ENCODE measurements around the gene ARHGDIA.

The ARHGDIA gene

GRCh38 chr17:81854974-81855774, 16.0 kb downstream of the ARHGDIA start:
- peaks cover 64% of the 10 kb centered on the region for H3K36me3 ChIP-seq (ENCODE audit: insufficient read depth, low read length)

GRCh38 chr17:81852237-81852636, 18.9 kb downstream of the ARHGDIA start:
- H3K36me3 ChIP-seq (ENCODE audit: insufficient read depth, low read length) = peaks cover 48% of the 10 kb centered on the region
- H3K9me3 ChIP-seq (ENCODE audit: control insufficient read depth, insufficient read depth, low read length) = no peaks in the 10 kb centered on the region
- H3K9ac ChIP-seq (ENCODE audit: low read depth, low read length) = no peak overlapping the region
- H3K4me1 ChIP-seq (ENCODE audit: insufficient read depth, low read length) = no peaks in the 10 kb centered on the region

More at GRCh38 chr17:81854974-81855774, 16.0 kb downstream of the ARHGDIA start:
- Histone ChIP-seq H3K4me1 (ENCODE audit: insufficient read depth, low read length) (0 out of 2 replicates have a peak, but pooled peaks cover 6% of the 10 kb centered on the region), H3K9me3 (ENCODE audit: control insufficient read depth, insufficient read depth, low read length) (no peaks in the 10 kb centered on the region), H3K9ac (ENCODE audit: low read depth, low read length) (no peak overlapping the region)

GRCh38 chr17:81851423-81851822, 19.7 kb downstream of the ARHGDIA start:
- Histone ChIP-seq H3K36me3 (ENCODE audit: insufficient read depth, low read length) (peaks cover 53% of the 10 kb centered on the region), H3K9me3 (ENCODE audit: control insufficient read depth, insufficient read depth, low read length) (no peaks in the 10 kb centered on the region), H3K9ac (ENCODE audit: low read depth, low read length) (no peak overlapping the region), H3K4me1 (ENCODE audit: insufficient read depth, low read length) (no peaks in the 10 kb centered on the region)

- Histone ChIP-seq H3K9ac (ENCODE audit: low read depth, low read length) (no peak overlapping the region), H3K36me3 (ENCODE audit: insufficient read depth, low read length) (peaks cover 59% of the 10 kb centered on the region), H3K4me1 (ENCODE audit: insufficient read depth, low read length) (no peaks in the 10 kb centered on the region), H3K9me3 (ENCODE audit: control insufficient read depth, insufficient read depth, low read length) (no peaks in the 10 kb centered on the region)
Measured at GRCh38 chr17:81849457-81849856, 21.7 kb downstream of the ARHGDIA start.

GRCh38 chr17:81846743-81847689, 24.1 kb downstream of the ARHGDIA start:
- no peaks in the 10 kb centered on the region for H3K9me3 ChIP-seq (ENCODE audit: control insufficient read depth, insufficient read depth, low read length)
- peaks cover 49% of the 10 kb centered on the region for H3K36me3 ChIP-seq (ENCODE audit: insufficient read depth, low read length)
- H3K4me1 ChIP-seq (ENCODE audit: insufficient read depth, low read length) = no peaks in the 10 kb centered on the region
- H3K9ac ChIP-seq (ENCODE audit: low read depth, low read length) = no peak overlapping the region

- H3K4me1 ChIP-seq (ENCODE audit: insufficient read depth, low read length) = no peaks in the 10 kb centered on the region
- H3K36me3 ChIP-seq (ENCODE audit: insufficient read depth, low read length) = peaks cover 43% of the 10 kb centered on the region
- H3K9me3 ChIP-seq (ENCODE audit: control insufficient read depth, insufficient read depth, low read length) = no peaks in the 10 kb centered on the region
- H3K9ac ChIP-seq (ENCODE audit: low read depth, low read length) = no peak overlapping the region
Measured at GRCh38 chr17:81845881-81846742, 25.0 kb downstream of the ARHGDIA start.

GRCh38 chr17:81845361-81845760, 25.8 kb downstream of the ARHGDIA start:
- Histone ChIP-seq H3K9me3 (ENCODE audit: control insufficient read depth, insufficient read depth, low read length) (no peaks in the 10 kb centered on the region), H3K36me3 (ENCODE audit: insufficient read depth, low read length) (peaks cover 39% of the 10 kb centered on the region), H3K9ac (ENCODE audit: low read depth, low read length) (no peak overlapping the region), H3K4me1 (ENCODE audit: insufficient read depth, low read length) (no peaks in the 10 kb centered on the region; the same call in 1 of the 2 replicates)

- Histone ChIP-seq H3K9ac (ENCODE audit: low read depth, low read length) (no peak overlapping the region), H3K9me3 (ENCODE audit: control insufficient read depth, insufficient read depth, low read length) (no peaks in the 10 kb centered on the region), H3K36me3 (ENCODE audit: insufficient read depth, low read length) (peaks cover 38% of the 10 kb centered on the region), H3K4me1 (ENCODE audit: insufficient read depth, low read length) (no peaks in the 10 kb centered on the region; the same call in 1 of the 2 replicates)
Measured at GRCh38 chr17:81844887-81845286, 26.2 kb downstream of the ARHGDIA start.

GRCh38 chr17:81844327-81844851, 26.7 kb downstream of the ARHGDIA start:
- Histone ChIP-seq H3K9me3 (ENCODE audit: control insufficient read depth, insufficient read depth, low read length) (no peaks in the 10 kb centered on the region), H3K36me3 (ENCODE audit: insufficient read depth, low read length) (peaks cover 38% of the 10 kb centered on the region), H3K4me1 (ENCODE audit: insufficient read depth, low read length) (no peaks in the 10 kb centered on the region; the same call in 1 of the 2 replicates), H3K9ac (ENCODE audit: low read depth, low read length) (no peak overlapping the region)

- peaks cover 3% of the 10 kb centered on the region for H3K4me1 ChIP-seq (ENCODE audit: insufficient read depth, low read length)
- H3K9ac ChIP-seq (ENCODE audit: low read depth, low read length) = no peak overlapping the region
- H3K9me3 ChIP-seq (ENCODE audit: control insufficient read depth, insufficient read depth, low read length) = no peaks in the 10 kb centered on the region
- H3K36me3 ChIP-seq (ENCODE audit: insufficient read depth, low read length) = peaks cover 38% of the 10 kb centered on the region
Measured at GRCh38 chr17:81843713-81844326, 27.3 kb downstream of the ARHGDIA start.

GRCh38 chr17:81842725-81843504, 28.2 kb downstream of the ARHGDIA start:
- H3K36me3 ChIP-seq (ENCODE audit: insufficient read depth, low read length) = peaks cover 38% of the 10 kb centered on the region
- no peaks in the 10 kb centered on the region for H3K9me3 ChIP-seq (ENCODE audit: control insufficient read depth, insufficient read depth, low read length)
- no peak overlapping the region for H3K9ac ChIP-seq (ENCODE audit: low read depth, low read length)
- peaks cover 3% of the 10 kb centered on the region for H3K4me1 ChIP-seq (ENCODE audit: insufficient read depth, low read length)

- Histone ChIP-seq H3K36me3 (ENCODE audit: insufficient read depth, low read length) (peaks cover 38% of the 10 kb centered on the region), H3K9ac (ENCODE audit: low read depth, low read length) (no peak overlapping the region), H3K4me1 (ENCODE audit: insufficient read depth, low read length) (peaks cover 3% of the 10 kb centered on the region), H3K9me3 (ENCODE audit: control insufficient read depth, insufficient read depth, low read length) (no peaks in the 10 kb centered on the region)
Measured at GRCh38 chr17:81842378-81842724, 28.8 kb downstream of the ARHGDIA start.

- Histone ChIP-seq H3K9me3 (ENCODE audit: control insufficient read depth, insufficient read depth, low read length) (no peaks in the 10 kb centered on the region), H3K4me1 (ENCODE audit: insufficient read depth, low read length) (peaks cover 3% of the 10 kb centered on the region), H3K9ac (ENCODE audit: low read depth, low read length) (no peak overlapping the region), H3K36me3 (ENCODE audit: insufficient read depth, low read length) (peaks cover 37% of the 10 kb centered on the region)
Measured at GRCh38 chr17:81841866-81842265, 29.3 kb downstream of the ARHGDIA start.
